HG02943 (cell line): ENCODE measurements around the gene PSEN2.
"Not testable (repeated sequence)": the region's sequence is repeated elsewhere in the genome, so short reads cannot be mapped to it uniquely, and the experiment has no call there.

Experiments
- ATAC-seq: cut with Tn5 transposase; IDR thresholded peaks from one replicate; pipeline ENCODE4 v1.9.1; 2021; ENCODE audit warnings: mild to moderate bottlenecking, low read depth, moderate library complexity; ENCODE audit not compliant: unreplicated experiment

The PSEN2 gene

DNA sequence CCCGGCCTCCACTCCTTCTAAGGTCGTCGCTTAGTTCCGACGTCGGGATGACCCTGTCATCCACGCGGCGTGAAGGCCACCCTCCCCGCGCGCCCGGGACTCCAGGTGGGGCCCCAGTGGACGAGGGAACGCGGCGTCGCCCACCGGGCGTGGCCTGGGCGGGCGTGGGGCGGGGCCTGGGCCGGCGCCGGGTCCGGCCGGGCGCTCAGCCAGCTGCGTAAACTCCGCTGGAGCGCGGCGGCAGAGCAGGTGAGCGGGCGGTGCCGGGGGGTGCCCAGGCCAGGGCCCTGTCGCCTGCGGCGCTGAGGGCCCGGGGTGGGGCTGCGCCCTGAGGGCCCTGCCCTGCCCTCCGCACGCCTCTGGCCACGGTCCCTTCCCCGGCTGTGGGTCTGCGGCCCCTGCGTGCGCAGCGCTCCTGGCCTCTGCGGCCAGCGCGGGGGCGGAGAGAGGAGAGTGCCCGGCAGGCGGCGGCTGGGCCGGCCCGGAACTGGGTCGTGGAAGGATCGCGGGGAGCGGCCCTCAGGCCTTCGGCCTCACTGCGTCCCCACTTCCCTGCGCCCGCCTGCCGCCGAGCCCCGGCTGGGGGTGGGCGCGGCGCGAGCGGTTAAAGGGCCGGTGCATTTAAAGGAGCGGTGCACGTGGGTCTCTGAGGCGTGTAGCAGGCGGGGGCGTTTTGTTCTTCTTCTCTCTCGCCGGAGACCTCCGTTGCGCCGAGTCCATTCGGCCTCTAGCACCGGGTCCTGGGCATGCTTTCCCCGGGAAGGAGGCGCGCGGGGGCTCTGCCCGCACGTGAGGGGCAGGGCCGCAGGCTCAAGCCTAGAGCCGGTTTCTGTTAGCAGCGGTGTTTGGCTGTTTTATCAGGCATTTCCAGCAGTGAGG, at the start of gene PSEN2:
Gene PSEN2, plus strand, starts transcription at position 216 of the 879 bp plus-strand sequence. CDS start 11,292 bp downstream, outside the sequence.
- ATAC-seq = peak; percentile 81

DNA sequence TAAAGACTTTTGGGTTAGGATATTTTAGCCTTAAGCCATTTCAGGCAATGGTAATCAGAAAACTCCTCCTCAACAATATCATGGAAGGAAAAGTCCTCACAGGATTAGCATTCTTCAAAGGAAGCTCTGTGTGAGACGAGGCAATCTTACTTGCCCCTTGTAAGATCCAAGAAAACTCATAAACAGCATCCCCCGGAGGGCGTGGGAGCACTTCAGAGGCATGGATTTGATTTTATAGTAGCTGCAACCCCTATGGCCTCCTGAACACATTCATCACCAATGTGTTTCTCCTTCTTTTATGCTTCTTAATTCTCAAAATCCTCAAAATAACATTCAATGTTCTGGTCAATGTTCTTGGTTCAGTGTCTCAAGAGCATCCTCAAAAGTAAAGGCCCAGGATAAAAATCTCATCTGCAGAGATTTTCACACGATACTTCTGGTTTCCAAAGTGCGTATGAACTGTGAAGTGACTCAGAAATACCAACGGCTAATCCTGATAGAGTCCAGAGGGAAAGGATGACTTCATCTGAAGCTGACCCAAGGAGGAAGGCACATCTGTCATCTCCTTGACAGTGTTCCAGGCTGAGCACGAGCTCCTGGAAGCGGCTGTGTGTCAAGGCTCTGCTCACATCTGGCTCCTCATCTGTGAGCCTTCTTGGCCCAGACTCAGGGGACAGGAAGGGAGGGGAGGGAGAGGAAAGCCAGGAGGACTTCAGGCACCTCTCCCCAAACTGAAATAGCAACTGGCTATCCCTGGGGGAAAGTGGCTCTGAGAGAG, 49.3 kb upstream of the PSEN2 start:
- ATAC-seq = no peak

DNA sequence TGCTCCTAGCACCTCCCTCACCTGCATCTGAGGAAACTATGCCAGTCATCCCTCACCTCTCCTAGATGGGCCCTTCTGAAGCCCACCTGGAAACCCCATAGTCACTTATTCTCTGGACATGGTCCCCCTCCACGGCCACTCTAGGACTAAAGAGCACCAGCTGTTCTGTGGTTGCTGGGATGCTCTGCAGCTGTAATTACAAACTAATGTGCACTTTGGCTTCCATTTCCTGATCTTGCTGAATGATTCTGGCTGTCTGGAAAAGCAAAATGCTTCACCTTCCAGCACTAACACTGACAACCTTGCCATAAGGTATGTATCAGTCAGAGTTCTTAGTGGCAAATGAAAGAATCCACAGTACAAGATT, 48.7 kb upstream of the PSEN2 start:
- no peak for ATAC-seq

DNA sequence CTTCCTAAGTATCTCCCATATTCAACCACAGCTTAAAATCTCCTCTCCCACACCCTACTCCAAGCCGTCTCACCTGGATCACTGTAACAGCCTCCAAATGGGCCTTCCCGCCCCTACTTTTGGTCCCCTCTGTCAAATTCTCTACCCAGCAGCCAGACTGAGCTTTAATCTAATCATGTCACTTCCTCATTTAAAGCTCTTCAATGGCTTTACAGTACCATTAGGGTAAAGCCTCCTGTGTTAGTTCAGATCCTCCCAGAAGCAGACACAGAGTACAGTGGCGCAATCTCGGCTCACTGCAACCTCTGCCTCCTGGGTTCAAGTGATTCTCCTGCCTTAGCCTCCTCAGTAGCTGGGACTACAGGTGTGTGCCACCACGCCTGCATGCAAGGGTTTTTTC, 46.8 kb upstream of the PSEN2 start:
- ATAC-seq = no peak

DNA sequence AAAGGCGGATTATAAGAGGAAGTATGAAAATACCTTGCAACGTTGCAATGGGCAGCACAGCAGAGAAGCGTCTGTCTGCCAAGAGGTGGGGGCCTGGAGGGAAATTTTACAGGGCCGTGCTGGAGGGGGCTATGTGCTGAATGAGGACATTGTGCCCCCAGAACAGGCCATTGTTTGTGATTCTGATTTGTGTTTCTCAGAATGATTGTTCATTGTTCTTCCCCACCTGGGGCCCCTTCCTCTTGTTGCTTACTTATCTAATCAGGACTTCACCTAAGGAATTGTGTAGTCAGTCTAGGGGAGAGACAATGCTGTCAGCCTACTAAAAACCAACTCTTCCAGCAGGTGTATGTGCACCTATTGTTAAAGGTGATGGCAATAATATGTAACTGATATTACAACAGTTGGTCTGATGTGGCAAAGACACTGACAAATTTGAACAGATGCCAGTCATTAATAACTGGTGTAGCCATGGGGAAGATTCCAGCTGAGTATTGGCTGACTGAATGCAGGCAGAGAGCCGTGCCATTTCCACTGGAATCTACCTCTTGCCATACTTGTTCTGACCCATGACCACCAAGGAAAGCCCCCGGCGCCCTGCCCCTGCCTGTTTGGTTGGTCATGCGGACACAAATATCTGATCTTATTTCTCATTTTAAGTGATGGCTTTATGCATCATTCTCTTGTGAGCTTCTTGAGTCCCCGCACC, 45.2 kb upstream of the PSEN2 start:
- no peak for ATAC-seq

DNA sequence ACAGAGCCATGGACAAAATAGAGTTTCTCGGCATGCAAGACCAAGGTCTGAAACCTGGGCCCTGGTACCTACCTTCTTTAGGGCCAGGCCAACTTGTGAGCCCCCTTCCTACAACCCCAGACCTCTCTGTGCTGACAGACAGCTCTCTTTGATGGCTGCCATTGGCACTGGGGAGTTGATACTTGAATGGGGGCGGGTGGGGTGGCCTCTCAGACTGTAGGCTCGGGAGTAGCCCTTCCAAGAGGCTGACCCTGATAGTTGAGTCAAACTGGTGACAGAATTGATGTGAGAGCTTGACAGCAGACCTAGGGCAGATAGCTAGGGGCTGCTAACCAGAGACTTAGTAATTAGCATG, 44.7 kb upstream of the PSEN2 start:
- ATAC-seq = no peak

DNA sequence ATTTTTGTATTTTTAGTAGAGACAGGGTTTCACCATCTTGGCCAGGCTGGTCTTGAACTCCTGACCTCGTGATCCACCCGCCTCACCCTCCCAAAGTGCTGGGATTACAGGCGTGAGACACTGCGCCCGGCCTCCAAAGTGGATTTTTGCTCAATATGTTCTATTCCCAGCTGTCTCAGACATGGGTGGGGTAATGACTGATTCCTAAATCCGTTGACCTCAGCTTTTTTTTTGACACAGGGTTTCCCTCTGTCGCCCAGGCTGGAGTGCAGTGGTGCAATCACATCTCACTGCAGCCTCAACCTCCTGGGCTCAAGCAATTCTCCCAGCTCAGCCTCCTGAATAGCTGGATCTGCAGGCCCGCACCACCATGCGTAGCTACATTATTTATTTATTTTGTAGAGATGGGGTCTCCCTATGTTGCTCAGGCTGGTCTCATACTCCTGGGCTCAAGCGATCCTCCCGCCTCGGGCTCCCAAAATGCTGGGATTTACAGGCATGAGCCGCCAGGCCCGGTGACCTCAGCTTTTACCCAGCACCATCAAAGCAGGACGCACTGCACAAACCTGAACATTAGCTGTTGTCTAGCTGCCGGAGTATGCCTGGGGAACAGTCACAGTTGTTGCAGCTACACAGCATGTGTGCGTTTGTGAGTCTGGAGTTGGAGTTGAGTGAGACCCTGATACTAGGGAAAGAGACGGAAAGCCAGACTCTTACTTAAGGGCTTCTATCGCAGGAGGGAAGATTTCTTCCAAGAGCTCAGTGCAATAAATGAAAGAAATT, 43.7 kb upstream of the PSEN2 start:
- ATAC-seq = no peak

DNA sequence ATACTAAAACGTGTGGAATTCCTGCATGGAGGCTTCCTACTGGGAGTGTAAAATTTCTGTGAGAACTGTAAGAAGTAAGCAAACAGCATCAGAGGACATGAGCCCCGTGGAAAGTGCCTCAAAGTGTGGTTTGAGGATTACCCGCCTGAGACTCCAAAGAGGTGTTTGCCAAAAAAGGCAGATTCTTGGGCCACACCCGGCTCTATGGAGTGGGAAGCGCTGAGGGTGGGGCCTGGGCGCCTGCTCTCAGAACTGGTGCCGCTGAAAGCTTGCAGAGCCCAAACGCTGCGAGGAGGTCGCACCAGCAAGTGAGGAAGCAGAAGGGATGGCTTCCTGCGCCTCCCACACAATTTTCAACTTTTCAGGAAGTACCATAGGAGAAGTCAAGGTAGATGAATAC, 43.0 kb upstream of the PSEN2 start:
- no peak for ATAC-seq

DNA sequence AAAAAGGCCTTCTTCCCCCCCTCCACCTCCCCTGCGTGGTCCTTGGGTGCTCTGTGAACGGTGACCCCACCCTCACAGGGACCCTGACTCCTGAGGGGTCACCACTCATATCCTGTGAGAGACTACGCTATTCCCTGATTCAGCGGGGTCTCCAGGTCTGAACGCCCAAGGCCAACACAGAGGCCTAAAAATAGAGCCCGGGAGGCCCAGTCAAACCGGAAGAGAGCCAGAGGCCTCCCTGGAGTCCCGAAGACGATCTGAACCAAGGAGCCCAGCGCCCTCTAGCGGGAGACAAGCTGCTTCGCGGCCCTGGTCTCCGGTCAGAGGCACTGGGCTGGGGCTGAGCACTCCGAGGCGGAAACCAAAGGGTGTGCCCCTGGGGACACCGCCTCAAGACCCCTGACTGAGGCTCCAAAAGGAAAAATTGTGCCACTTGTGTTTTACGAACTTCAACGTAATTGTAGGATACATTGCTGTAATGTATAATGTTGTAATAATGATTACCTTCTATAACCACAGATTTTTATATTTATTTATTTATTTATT, 42.4 kb upstream of the PSEN2 start:
- peak; percentile 95 for ATAC-seq

DNA sequence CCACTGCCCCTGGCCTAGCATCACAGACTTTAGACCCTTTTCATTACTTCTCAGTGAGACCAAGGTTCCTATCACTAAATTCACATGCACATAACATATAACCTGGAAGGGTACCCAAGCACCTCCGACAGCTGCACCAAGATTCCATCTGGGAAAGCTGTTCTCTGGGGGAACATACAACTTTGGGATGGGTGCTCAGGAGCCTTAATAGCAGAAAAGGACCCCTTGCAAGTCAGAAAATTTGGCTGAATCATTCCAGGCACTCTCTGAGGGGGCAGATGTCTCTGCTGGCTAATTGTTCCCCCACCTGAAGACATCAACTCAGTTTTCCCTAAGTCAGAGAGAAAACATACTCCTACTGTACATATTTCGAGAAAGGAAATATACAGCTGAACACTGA, 41.3 kb upstream of the PSEN2 start:
- ATAC-seq = no peak

DNA sequence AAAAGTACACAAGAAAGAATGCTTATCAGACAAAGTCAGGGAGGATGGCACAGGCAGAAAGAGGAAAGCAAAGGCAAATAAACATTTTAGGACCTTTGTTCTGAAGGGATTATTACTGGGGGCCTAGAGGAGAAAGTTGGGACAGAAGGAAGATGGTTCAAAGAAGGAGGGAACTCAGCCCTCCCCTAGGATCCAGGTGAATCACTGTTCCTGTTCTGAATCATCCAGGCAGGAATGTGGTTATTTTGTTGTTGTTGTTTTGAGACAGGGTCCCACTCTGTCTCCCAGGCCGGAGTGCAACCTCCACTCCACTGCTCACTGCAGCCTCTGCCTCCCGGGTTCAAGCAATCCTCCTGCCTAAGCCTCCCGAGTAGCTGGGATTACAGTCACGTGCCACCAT, 38.5 kb upstream of the PSEN2 start:
- ATAC-seq = no peak

DNA sequence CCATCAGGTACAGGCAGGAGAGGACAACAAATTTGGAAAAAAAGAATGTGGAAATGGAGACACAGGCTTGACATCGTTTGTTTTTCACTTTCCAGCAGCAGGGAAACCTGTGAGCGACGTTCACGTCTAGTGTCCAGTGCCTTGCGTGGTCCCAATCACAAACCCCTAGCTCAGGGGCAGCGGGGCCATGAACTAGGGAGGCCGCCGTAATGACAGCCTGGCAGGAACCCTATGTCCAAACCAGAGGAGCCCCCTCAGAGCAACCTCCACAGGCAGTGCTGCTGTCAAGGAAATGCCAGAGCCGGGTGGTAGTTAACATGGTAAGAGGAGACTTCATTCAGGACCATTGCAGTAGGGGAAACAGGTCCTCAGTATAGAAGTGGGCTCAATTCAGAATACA, 37.8 kb upstream of the PSEN2 start:
- ATAC-seq = no peak

DNA sequence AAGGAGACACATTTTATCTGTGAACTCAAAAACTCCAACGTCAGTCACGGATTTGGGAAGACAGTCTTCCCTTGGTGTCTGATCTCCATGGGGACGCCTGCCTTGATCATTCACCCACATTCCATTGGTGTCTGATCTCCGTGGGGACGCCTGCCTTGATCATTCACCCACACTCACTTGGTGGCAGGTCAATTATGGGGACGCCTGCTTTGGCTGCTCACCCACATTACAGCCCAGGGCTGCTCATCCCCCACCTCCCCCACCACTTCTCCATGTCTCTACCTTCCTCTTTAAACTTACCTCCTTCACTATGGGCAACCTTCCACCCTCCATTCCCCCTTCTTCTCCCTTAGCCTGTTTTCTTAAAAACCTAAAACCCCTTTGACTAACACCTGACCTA, 36.2 kb upstream of the PSEN2 start:
- not testable (repeated sequence) for ATAC-seq

DNA sequence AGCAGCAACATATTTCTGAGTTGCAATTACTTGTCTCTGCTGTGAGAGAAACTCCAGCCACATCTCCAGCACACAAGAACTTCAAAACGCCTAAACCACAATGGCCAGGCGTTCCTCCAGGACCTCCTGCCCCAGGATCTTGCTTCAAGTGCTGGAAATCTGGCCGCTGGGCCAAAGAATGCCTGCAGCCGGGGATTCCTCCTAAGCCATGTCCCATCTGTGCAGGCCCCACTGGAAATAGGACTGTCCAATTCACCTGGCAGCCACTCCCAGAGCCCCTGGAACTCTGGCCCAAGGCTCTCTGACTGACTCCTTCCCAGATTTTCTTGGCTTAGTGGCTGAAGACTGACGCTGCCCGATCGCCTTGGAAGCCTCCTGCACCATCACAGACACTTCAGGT, 35.0 kb upstream of the PSEN2 start:
- not testable (repeated sequence) for ATAC-seq

DNA sequence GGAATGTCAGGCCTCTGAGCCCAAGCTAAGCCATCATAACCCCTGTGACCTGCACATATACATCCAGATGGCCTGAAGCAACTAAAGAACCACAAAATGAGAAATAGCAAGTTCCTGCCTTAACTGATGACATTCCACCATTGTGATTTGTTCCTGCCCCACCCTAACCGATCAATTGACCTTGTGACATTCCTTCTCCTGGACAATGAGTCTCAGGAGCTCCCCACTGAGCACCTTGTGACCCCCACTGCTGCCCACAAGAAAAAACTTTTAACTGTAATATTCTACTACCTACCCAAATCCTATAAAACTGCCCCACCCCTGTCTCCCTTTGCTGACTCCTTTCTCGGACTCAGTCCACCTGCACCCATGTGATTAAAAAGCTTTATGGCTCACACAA, 32.5 kb upstream of the PSEN2 start:
- not testable (repeated sequence) for ATAC-seq

DNA sequence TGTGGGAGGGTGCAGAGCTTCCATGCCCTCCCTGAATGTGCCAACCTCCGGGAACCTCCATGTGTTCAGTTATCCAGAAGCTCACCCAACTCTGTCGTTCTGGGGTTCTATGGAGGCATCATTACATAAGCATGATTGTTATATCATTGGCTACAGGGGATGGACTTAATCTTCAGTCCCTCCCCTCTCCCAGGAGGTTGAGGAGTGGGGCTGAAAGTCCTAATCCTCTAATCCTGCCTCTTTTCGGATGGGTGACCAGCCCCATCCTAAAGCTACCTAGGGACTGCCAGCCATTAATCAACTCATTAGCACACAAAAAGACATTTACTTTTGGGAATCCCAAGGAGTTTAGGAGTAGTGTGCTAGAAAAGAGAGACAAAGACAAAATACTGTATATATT, 32.0 kb upstream of the PSEN2 start:
- ATAC-seq = no peak

DNA sequence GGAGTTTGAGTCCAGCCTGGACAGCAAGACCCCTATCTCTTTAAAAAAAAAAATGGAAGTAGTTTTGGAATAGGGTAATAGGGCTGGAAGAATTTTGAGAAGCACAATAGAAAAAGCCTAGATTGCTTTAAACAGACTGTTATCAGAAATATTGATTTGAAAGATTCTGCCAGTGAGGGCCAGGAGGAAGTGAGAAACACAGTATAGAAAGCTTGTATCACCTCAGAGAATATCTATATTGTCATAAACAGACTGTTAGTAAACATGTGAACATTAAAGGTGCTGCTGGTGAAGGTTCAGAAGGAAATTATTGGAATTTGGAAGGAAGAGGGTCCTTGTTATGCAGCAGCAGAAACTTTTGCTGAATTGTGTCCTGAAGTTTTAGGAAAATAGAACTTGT, 24.8 kb upstream of the PSEN2 start:
- no peak for ATAC-seq

DNA sequence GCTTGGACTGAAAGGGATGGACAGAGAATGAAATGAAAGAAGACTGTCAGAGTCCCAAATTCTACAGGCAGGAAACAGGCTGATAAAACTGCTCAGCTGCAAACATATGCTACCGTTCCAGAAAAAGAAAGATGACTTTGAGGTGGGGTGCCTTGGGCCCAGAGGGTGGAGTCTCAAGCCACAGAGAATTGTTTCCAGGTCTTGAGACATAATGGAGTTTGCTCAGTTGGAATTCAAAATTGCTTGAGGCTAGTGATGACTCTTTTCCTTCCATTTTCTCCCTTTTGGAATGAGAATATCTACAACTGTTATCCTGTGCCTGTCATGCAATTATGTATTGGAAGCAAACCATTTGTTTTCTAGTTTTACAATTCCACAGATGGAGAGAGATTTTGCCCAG, 23.6 kb upstream of the PSEN2 start:
- no peak for ATAC-seq

DNA sequence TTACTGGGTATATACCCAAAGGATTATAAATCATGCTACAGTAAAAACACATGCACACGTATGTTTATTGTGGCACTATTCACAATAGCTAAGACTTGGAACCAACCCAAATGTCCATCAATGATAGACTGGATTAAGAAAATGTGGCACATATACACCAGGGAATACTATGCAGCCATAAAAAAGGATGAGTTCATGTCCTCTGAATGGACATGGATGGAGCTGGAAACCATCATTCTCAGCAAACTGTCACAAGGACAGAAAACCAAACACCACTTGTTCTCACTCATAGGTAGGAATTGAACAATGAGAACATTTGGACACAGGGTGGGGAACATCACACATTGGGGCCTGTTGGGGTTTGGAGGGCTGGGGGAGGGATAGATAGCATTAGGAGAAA, 15.9 kb upstream of the PSEN2 start:
- not testable (repeated sequence) for ATAC-seq

DNA sequence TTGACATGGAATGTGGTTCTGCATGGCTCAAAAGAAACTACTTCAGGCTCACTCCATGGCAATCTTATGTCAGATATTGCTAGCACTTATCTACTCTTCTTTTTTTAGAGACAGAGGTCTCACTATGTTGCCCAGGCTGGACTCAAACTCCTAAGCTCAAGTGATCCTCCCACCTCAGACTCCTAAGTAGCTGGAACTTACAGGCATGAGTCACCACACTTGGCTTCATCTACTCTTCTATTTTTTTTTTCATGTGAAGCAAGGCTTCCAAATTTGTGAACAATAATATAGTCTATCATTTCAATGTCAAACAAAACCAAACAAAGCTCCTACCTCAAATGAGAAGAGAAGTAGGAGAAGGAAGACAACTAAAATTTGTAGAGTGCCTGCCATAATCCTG, 7.5 kb upstream of the PSEN2 start:
- no peak for ATAC-seq
